Right atrium auricular region (tissue), 2 donors: ENCODE data around the gene ZNF423. TPM values are rescaled to one million over a fixed set of nuclear protein-coding genes. Genes with fewer than 3 reads are reported as not detected.

Experiments
- DNase-seq: peaks from one replicate; pipeline ENCODE4 v3.0.0-alpha.2; 2019; ENCODE audit warnings: low spot score
- H3K27ac ChIP-seq, 2 donors: fragments of 200-600 bp; sonication (generic); 1 replicate in 1 of 2; 2 replicates in 1 of 2; pipeline ENCODE4 v1.5.1; 2016 to 2019
- H3K27me3 ChIP-seq, 2 donors: fragments of 200-600 bp; sonication (generic); one replicate each; pipeline versions ENCODE4 v1.5.1 to v1.6.0; 2017 to 2019
- H3K36me3 ChIP-seq: fragments of 200-600 bp; sonication (generic); one replicate; pipeline ENCODE4 v1.5.1; 2016
- H3K4me1 ChIP-seq, 2 donors: fragments of 200-600 bp; sonication (generic); one replicate each; pipeline versions ENCODE4 v1.5.1 to v1.6.0; 2017 to 2019
- H3K4me3 ChIP-seq, 2 donors: fragments of 200-600 bp; sonication (generic); 1 replicate in 1 of 2; 2 replicates in 1 of 2; pipeline ENCODE4 v1.5.1; 2017 to 2019; ENCODE audit warnings: mild to moderate bottlenecking in 1 of 2, moderate library complexity in 1 of 2
- H3K9me3 ChIP-seq, 2 donors: fragments of 200-600 bp; sonication (generic); one replicate each; pipeline ENCODE4 v1.5.1; 2019
- total RNA-seq, 2 donors: library from RNA; depleted of rRNA; stranded (reverse); fragments of >200 nt; gene quantifications; one replicate each; pipeline ENCODE4 v1.1.0, GENCODE V29; 2016
- TF ChIP-seq, protein P1 (sequence below), 2 donors: fragments of 200-600 bp; sonication (generic); IDR thresholded peaks; one replicate each; pipeline ENCODE4 v1.5.1; 2019; ENCODE audit warnings: antibody characterized with exemption in 2 of 2

ZNF423 gene
- total RNA-seq, 2 donors from 2014 or later, result 8.5 to 10.7 TPM

DNA sequence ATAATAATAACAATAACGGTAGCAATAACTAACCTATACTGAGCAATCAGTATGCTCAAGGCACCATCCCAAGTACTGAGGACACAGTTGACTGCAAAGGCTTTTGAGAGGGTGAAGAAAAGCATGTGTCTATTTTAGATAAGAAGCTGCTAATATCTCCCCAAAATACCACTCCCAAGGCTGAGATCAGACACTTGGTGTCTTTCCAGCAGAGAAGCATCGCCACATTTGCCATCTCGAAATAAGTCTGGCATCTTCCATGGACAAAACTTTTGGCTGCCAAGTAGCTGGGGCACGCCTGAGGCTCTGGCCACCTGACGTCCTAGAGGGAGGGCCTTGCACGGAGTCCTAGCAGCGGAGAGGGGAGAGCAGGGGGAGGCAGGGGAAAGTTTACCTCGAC, 39.0 kb downstream of the ZNF423 start:
- H3K27me3 ChIP-seq, result no peaks in the 10 kb centered on the region
- no peak overlapping the region for H3K4me3 ChIP-seq
- H3K27ac ChIP-seq, result no peak overlapping the region
- TF ChIP-seq, protein P1, sequence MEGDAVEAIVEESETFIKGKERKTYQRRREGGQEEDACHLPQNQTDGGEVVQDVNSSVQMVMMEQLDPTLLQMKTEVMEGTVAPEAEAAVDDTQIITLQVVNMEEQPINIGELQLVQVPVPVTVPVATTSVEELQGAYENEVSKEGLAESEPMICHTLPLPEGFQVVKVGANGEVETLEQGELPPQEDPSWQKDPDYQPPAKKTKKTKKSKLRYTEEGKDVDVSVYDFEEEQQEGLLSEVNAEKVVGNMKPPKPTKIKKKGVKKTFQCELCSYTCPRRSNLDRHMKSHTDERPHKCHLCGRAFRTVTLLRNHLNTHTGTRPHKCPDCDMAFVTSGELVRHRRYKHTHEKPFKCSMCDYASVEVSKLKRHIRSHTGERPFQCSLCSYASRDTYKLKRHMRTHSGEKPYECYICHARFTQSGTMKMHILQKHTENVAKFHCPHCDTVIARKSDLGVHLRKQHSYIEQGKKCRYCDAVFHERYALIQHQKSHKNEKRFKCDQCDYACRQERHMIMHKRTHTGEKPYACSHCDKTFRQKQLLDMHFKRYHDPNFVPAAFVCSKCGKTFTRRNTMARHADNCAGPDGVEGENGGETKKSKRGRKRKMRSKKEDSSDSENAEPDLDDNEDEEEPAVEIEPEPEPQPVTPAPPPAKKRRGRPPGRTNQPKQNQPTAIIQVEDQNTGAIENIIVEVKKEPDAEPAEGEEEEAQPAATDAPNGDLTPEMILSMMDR (IDR thresholded peaks at IDR 0.05), result no peak
- no peaks in the 10 kb centered on the region for H3K36me3 ChIP-seq
- H3K4me1 ChIP-seq, result peaks cover 0 to 16% of the 10 kb centered on the region in 2 donors
- DNase-seq, result no peak
- no peaks in the 10 kb centered on the region for H3K9me3 ChIP-seq

DNA sequence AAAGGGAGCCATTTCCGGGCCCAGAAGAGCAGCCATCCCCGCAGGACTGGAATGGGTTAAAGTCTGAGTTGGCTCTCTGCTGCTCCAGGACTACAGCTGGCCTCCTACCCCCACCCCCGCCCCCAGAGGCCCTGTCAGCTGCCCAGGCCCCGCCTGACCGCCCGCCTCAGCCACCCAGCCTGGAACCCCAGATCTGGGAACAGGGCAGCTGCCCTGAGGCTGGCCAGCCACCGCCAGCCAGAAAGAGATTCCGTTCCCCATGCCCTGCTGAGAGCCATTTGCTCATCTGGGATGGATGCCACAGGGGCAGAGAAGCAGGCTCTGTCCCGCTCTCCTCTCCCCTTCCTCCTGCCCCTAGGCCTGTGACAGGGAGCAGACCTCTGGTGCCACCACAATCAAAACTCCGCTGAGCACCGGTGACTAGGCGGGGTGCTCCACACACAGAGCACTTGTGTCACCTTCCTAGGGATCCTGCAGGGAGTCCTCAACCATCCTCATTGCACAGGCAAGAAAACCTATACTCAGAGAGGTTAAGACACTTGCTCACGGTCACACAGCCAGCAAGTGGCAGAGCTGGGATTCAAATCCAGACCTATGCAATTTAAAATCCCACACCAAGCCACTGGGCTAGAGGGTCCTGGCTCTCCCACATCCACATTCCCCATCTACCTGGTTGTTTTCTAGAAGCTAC, 44.1 kb downstream of the ZNF423 start:
- TF ChIP-seq, protein P1 (IDR thresholded peaks at IDR 0.05), result no peak
- Histone ChIP-seq H3K9me3 (no peaks in the 10 kb centered on the region), H3K27me3 (no peaks in the 10 kb centered on the region), H3K27ac (no peak overlapping the region), H3K4me3 (no peak overlapping the region), H3K36me3 (no peaks in the 10 kb centered on the region), H3K4me1 (peaks cover 0 to 28% of the 10 kb centered on the region in 2 donors)
- no peak for DNase-seq

DNA sequence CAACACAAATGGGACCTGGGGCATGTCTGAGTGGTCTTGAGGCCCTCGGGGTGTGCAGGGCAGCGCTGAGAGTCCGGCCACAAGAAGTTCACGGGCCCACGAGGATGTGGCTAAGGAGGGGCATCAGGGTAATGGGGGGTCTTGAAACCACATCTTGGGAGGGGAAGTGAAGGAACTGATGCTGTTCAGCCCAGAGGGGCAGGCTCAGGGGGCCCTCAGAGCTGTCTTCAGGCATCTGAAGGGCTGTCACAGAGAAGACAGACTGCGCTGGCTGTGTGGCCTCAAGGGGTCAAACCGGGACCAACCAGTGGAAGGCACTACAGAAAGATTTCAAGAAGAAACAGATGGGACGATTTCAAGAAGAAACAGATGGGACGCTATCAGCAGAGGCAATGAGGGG, 45.1 kb downstream of the ZNF423 start:
- Histone ChIP-seq H3K36me3 (no peaks in the 10 kb centered on the region), H3K4me3 (no peak overlapping the region), H3K4me1 (peaks cover 0 to 19% of the 10 kb centered on the region in 2 donors), H3K27ac (no peak overlapping the region), H3K9me3 (no peaks in the 10 kb centered on the region), H3K27me3 (no peaks in the 10 kb centered on the region)
- no peak for DNase-seq
- TF ChIP-seq, protein P1 (IDR thresholded peaks at IDR 0.05), result no peak

DNA sequence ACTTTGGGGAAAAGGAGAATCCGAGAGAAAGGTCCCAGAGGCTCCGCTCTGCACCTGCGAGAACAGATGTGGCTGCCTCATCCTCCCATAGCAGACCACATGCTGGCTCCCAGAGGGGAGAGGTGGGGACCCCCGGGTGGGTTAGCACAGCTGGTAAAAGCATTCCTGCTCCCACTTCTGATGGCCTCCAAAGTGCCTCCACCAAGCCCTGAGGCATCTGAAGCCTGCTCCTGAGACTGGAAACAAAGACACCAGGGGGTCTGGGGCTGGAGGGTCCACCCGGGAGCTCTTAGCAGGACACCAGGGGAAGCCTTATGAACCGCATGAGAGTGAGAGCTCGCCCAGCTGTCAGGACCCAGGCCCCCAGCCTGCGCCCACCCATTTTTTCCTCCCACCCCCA, 46.4 kb downstream of the ZNF423 start:
- Histone ChIP-seq H3K4me1 (peaks cover 0 to 19% of the 10 kb centered on the region in 2 donors), H3K4me3 (no peak overlapping the region), H3K9me3 (no peaks in the 10 kb centered on the region), H3K27me3 (no peaks in the 10 kb centered on the region), H3K36me3 (no peaks in the 10 kb centered on the region), H3K27ac (no peak overlapping the region)
- DNase-seq, result no peak
- TF ChIP-seq, protein P1 (IDR thresholded peaks at IDR 0.05), result no peak

DNA sequence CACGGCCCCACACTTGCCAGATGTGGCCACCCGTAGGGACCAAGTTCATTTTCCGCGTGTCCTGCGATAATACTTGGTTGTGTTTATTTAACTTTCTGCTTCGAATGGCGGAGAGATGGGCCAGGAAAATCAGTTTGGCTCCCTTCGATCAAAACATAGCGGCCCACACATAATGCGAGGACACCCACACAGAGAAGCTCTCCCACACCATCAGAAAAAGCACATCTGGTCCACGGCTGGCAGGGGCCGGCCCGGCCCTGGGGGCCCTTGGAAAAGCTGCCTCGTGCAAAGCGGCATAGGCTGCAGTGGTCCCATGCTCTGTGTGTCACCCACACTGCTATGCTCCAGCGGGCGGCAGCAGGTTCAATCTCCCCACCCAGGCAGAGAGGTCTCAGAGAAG, 46.9 kb downstream of the ZNF423 start:
- Histone ChIP-seq H3K9me3 (no peaks in the 10 kb centered on the region), H3K27ac (no peak overlapping the region), H3K36me3 (no peaks in the 10 kb centered on the region), H3K4me3 (no peak overlapping the region), H3K27me3 (no peaks in the 10 kb centered on the region), H3K4me1 (peaks cover 0 to 19% of the 10 kb centered on the region in 2 donors)
- DNase-seq, result no peak
- TF ChIP-seq, protein P1 (IDR thresholded peaks at IDR 0.05), result no peak

DNA sequence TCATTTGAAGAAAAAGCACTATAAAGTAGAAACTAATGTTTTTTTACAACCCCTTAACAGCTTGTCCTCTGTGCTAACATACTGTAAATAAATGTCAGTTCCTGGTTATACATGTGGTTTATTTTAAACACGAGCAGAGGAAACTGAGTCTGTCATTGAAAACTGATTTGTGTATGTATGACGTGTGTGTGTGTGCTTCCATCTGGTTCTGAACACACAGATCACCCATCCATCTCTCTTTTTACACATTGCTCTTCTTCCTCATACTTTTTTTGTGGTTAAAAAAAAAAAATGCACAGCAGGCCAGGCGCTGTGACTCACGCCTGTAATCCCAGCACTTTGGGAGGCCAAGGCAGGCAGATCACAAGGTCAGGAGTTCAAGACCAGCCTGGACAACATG, 49.5 kb downstream of the ZNF423 start:
- DNase-seq, result no peak
- Histone ChIP-seq H3K4me3 (no peak overlapping the region), H3K4me1 (peaks cover 0 to 11% of the 10 kb centered on the region in 2 donors), H3K36me3 (no peaks in the 10 kb centered on the region), H3K27ac (no peak overlapping the region), H3K27me3 (no peaks in the 10 kb centered on the region), H3K9me3 (no peaks in the 10 kb centered on the region)
- TF ChIP-seq, protein P1 (IDR thresholded peaks at IDR 0.05), result no peak
